Testis (tissue), 3 donors: ENCODE measurements around the gene KCNT2. TPM values are rescaled to one million over a fixed set of nuclear protein-coding genes. Genes with fewer than 3 reads are reported as not detected.

Experiments
- DNase-seq: peaks from one replicate; pipeline ENCODE4 v3.0.0-alpha.2; 2019
- H3K27ac ChIP-seq, 2 donors: fragments of 200-600 bp; sonication (generic); one replicate each; pipeline ENCODE4 v1.5.1; 2019
- H3K27me3 ChIP-seq: fragments of 200-600 bp; sonication (generic); one replicate; pipeline ENCODE4 v1.5.1; 2019
- H3K36me3 ChIP-seq: fragments of 200-600 bp; sonication (generic); one replicate; pipeline ENCODE4 v1.5.1; 2017; ENCODE audit warnings: low read depth; ENCODE audit errors: missing control alignments
- H3K4me1 ChIP-seq: fragments of 200-600 bp; sonication (generic); one replicate; pipeline ENCODE4 v1.5.1; 2019
- H3K4me3 ChIP-seq, 2 donors: fragments of 200-600 bp; sonication (generic); one replicate each; pipeline ENCODE4 v1.5.1; 2017 to 2019
- H3K9me3 ChIP-seq: fragments of 200-600 bp; sonication (generic); one replicate; pipeline ENCODE4 v1.5.1; 2017
- CTCF ChIP-seq, 3 experiments: fragments of 450-650 bp in 2 of 3; fragments of 200-600 bp in 1 of 3; sonication (generic) in 1 of 3; IDR thresholded peaks; one replicate each; pipeline ENCODE4 v1.5.1; 2016 to 2019; ENCODE audit warnings: antibody characterized with exemption in 3 of 3, mild to moderate bottlenecking in 2 of 3, moderate library complexity in 1 of 3
- POLR2A ChIP-seq: fragments of 450-650 bp; IDR thresholded peaks from one replicate; pipeline ENCODE4 v1.6.1; 2017; ENCODE audit warnings: antibody characterized with exemption, mild to moderate bottlenecking, moderate library complexity
- WGBS, 2 donors: methylation state at CpG; one replicate each; pipeline ENCODE4 v1.1.5; 2018; 5-methylcytosine and 5-hydroxymethylcytosine counted together
- intact Hi-C: fragments of 100-400 bp; cut with DNase I; formaldehyde crosslinking; loops from one replicate; pipeline ENCODE4 v1.15.1; 2023; ENCODE audit warnings: low total_unique reads
- polyA plus RNA-seq: library from polyadenylated mRNA; stranded (reverse); fragments of 350-450 nt; fragmentation: Illumina TruSeq; extraction: RNeasy Lipid Tissue Mini Kit (QIAGEN cat#74804); gene quantifications from one replicate; pipeline ENCODE4 v1.2.3, GENCODE V29; 2014; ENCODE audit warnings: low read depth, low replicate concordance; ENCODE audit not compliant: insufficient read depth
- total RNA-seq, 2 donors: library from RNA; depleted of rRNA; stranded (reverse); fragments of >200 nt; gene quantifications; one replicate each; pipeline ENCODE4 v1.2.3, GENCODE V29; 2016

Gene KCNT2
- total and polyA plus RNA-seq, 3 donors from 2014 or later: 2.7 to 3.9 (median 3.2) TPM

GRCh38 chr1:196464480-196464941, 143.7 kb downstream of the KCNT2 start:
- WGBS, 2 donors: 64 to 83% methylated on average over 1 of the region's 1 CpG

GRCh38 chr1:196462086-196462485, 146.2 kb downstream of the KCNT2 start:
- H3K4me3 ChIP-seq: no peak overlapping the region
- DNase-seq: no peak
- H3K36me3 ChIP-seq: no peaks in the 10 kb centered on the region
- H3K9me3 ChIP-seq: no peaks in the 10 kb centered on the region
- no peaks in the 10 kb centered on the region for H3K4me1 ChIP-seq
- no peak overlapping the region for H3K27ac ChIP-seq
- TF ChIP-seq CTCF (IDR thresholded peaks at IDR 0.05) (no peak), POLR2A (no peak)
- no peaks in the 10 kb centered on the region for H3K27me3 ChIP-seq
- WGBS, 2 donors: 92 to 96% methylated on average over 2 of the region's 2 CpGs
- intact Hi-C loops: no loop called here

More at GRCh38 chr1:196464480-196464941, 143.7 kb downstream of the KCNT2 start:
- Histone ChIP-seq H3K27me3 (no peaks in the 10 kb centered on the region), H3K27ac (no peak overlapping the region), H3K36me3 (no peaks in the 10 kb centered on the region), H3K4me3 (no peak overlapping the region), H3K9me3 (no peaks in the 10 kb centered on the region), H3K4me1 (no peaks in the 10 kb centered on the region)
- no peak for DNase-seq
- intact Hi-C loops: no loop called here
- no peak for TF ChIP-seq POLR2A
- TF ChIP-seq CTCF (IDR thresholded peaks at IDR 0.05): no peak

GRCh38 chr1:196461521-196461920, 146.7 kb downstream of the KCNT2 start:
- whole genome bisulfite sequencing, 2 donors: 90 to 91% methylated on average over 3 of the region's 3 CpGs
- intact Hi-C loops: no loop called here

GRCh38 chr1:196459383-196459782, 148.9 kb downstream of the KCNT2 start:
- H3K4me1 ChIP-seq: no peaks in the 10 kb centered on the region
- no peak overlapping the region for H3K4me3 ChIP-seq
- no peaks in the 10 kb centered on the region for H3K9me3 ChIP-seq
- no peak for DNase-seq
- intact Hi-C loops: no loop called here
- TF ChIP-seq CTCF (IDR thresholded peaks at IDR 0.05) (no peak), POLR2A (no peak)
- WGBS, 2 donors: 73 to 76% methylated on average over 1 of the region's 1 CpG
- H3K27ac ChIP-seq: no peak overlapping the region
- no peaks in the 10 kb centered on the region for H3K27me3 ChIP-seq
- H3K36me3 ChIP-seq: no peaks in the 10 kb centered on the region

More at GRCh38 chr1:196461521-196461920, 146.7 kb downstream of the KCNT2 start:
- no peaks in the 10 kb centered on the region for H3K9me3 ChIP-seq
- no peak overlapping the region for H3K27ac ChIP-seq
- TF ChIP-seq POLR2A (no peak), CTCF (IDR thresholded peaks at IDR 0.05) (no peak)
- no peak for DNase-seq
- H3K4me1 ChIP-seq: no peaks in the 10 kb centered on the region
- no peak overlapping the region for H3K4me3 ChIP-seq
- H3K27me3 ChIP-seq: no peaks in the 10 kb centered on the region
- no peaks in the 10 kb centered on the region for H3K36me3 ChIP-seq

GRCh38 chr1:196454792-196455191, 153.4 kb downstream of the KCNT2 start:
- Histone ChIP-seq H3K27ac (no peak overlapping the region), H3K36me3 (no peaks in the 10 kb centered on the region), H3K9me3 (no peaks in the 10 kb centered on the region), H3K4me1 (no peaks in the 10 kb centered on the region), H3K27me3 (no peaks in the 10 kb centered on the region), H3K4me3 (no peak overlapping the region)
- WGBS, 2 donors: 89 to 100% methylated on average over 2 of the region's 2 CpGs
- intact Hi-C loops: no loop called here
- no peak for DNase-seq
- TF ChIP-seq POLR2A (no peak), CTCF (IDR thresholded peaks at IDR 0.05) (no peak)
